ENCODE measurements around the gene USP2.

Gene USP2

GRCh38 chr11:119377112-119377901 lies 4.2 kb downstream of the USP2 start:
- no peak for TF ChIP-seq CTCF (IDR thresholded peaks at IDR 0.05; ENCODE audit: low read depth, low read length)
- no peak for DNase-seq
- no peaks in the 10 kb centered on the region for H3K27me3 ChIP-seq
- H3K9me3 ChIP-seq, result no peaks in the 10 kb centered on the region
- no peak overlapping the region for H3K4me3 ChIP-seq (ENCODE audit: low read depth, low read length)
- no peaks in the 10 kb centered on the region for H3K36me3 ChIP-seq
- peaks cover 35% of the 10 kb centered on the region for H3K4me1 ChIP-seq

- no peaks in the 10 kb centered on the region for H3K9me3 ChIP-seq
- peaks cover 44% of the 10 kb centered on the region for H3K4me1 ChIP-seq
- no peaks in the 10 kb centered on the region for H3K36me3 ChIP-seq
- TF ChIP-seq CTCF (IDR thresholded peaks at IDR 0.05; ENCODE audit: low read depth, low read length), result no peak
- H3K27me3 ChIP-seq, result no peaks in the 10 kb centered on the region
- no peak overlapping the region for H3K4me3 ChIP-seq (ENCODE audit: low read depth, low read length)
- peak; percentile 39 for DNase-seq
These were observed 5.2 kb downstream of the USP2 start for GRCh38 chr11:119376197-119376847.

GRCh38 chr11:119375337-119376196 lies 5.9 kb downstream of the USP2 start:
- DNase-seq, result peak; percentile 34
- Histone ChIP-seq H3K4me1 (peaks cover 52% of the 10 kb centered on the region), H3K9me3 (no peaks in the 10 kb centered on the region), H3K4me3 (ENCODE audit: low read depth, low read length) (no peak overlapping the region), H3K36me3 (no peaks in the 10 kb centered on the region), H3K27me3 (no peaks in the 10 kb centered on the region)
- TF ChIP-seq CTCF (IDR thresholded peaks at IDR 0.05; ENCODE audit: low read depth, low read length), result no peak

- peak overlapping the region; percentile 10; the same call in 1 of the 2 replicates for H3K4me3 ChIP-seq (ENCODE audit: low read depth, low read length)
- no peaks in the 10 kb centered on the region for H3K9me3 ChIP-seq
- H3K27me3 ChIP-seq, result no peaks in the 10 kb centered on the region
- peaks cover 60% of the 10 kb centered on the region for H3K4me1 ChIP-seq
- DNase-seq, result peak; percentile 89
- H3K36me3 ChIP-seq, result no peaks in the 10 kb centered on the region
- TF ChIP-seq CTCF (IDR thresholded peaks at IDR 0.05; ENCODE audit: low read depth, low read length), result no peak; the same call in 1 of the 2 replicates
These were observed 6.7 kb downstream of the USP2 start for GRCh38 chr11:119374632-119375336.

- H3K4me1 ChIP-seq, result peaks cover 66% of the 10 kb centered on the region
- no peaks in the 10 kb centered on the region for H3K27me3 ChIP-seq
- H3K9me3 ChIP-seq, result no peaks in the 10 kb centered on the region
- H3K36me3 ChIP-seq, result no peaks in the 10 kb centered on the region
- peak; percentile 98 for TF ChIP-seq CTCF (IDR thresholded peaks at IDR 0.05; ENCODE audit: low read depth, low read length)
- peak; percentile 90 for DNase-seq
- peak overlapping the region; percentile 10; the same call in 1 of the 2 replicates for H3K4me3 ChIP-seq (ENCODE audit: low read depth, low read length)
These were observed 7.4 kb downstream of the USP2 start for GRCh38 chr11:119373921-119374631.
